ENCODE data around the gene RASGEF1C.
"Not testable (repeated sequence)": the region's sequence is repeated elsewhere in the genome, so short reads cannot be mapped to it uniquely, and the experiment has no call there.

The RASGEF1C gene

GRCh38 chr5:180210961-180211760 lies 2.1 kb upstream of the RASGEF1C start:
- no peak for DNase-seq

GRCh38 chr5:180210077-180210476 lies 1.1 kb upstream of the RASGEF1C start:
- not testable (repeated sequence) for DNase-seq

DNA sequence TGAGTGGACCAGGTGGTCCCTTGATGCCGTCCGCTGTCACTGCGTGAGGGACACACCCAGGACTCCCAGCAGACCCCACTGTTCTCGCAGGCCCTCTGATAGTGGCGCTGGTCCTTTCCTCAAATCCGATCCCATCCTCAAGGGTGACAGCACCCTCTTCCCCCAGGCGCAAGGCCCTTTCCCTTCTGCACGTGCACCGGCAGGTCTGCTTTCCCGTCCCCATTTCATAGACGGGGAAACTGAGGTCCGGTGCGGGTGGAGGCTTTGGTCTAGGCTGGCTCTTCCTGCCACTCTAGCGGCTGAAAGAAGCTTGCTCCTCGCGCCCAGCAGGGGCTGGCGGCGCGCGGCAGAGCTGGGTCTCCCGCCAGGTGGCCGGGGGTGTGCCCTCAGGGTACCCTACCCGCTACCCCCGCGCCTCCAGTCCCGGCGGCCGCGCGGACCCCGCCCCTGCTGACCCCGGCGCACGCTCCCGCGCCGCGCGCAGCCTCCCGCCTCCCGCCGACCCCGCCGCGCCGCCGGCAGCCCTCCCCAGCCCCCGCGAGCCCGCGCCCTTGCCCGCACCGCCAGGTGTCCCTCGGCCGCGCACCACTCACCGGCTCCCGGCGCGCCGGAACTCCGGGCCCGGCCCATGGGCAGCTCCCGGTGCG lies 453 bp downstream of the RASGEF1C start:
- DNase-seq: peak; percentile 44

- DNase-seq: no peak
Measured at GRCh38 chr5:180208038-180208434, 975 bp downstream of the RASGEF1C start.

- DNase-seq: no peak
Measured at GRCh38 chr5:180207593-180207992, 1.4 kb downstream of the RASGEF1C start.

DNA sequence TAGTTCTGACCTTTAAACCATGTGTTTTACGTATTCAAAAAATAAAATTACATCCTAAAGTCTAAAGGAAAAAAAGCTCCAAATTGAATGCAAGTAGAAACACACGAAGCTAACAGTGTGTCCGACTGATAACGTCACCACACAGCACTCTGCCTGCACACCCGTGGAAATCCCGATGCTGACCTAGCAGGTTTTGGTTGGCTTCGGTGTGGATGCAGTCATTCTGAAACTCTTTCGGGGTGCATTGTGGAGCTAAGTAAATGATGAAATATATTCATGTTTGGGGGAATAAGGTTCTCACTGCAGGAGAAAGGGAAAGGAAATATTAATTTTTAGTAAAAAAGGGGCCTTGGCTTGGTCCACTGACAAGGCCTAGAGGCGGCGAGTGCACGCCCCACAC lies 2.0 kb downstream of the RASGEF1C start:
- DNase-seq: no peak

DNA sequence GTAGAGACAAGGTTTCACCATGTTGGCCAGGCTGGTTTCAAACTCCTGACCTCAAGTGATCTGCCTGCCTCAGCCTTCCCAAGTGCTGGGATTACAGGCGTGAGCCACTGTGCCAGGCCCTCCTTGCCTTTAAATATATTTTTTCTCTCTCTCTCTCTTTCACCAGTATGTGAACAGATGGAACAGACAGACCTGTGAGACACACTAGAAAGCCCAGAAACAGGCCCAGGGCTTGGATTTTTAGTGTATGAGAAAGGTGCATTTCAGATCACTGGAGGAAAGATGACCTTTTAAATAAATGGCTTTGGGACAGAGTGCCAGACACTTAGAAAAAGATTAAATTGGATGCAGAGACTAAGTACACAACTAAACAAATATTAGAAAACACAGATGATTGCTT lies 3.1 kb downstream of the RASGEF1C start:
- no peak for DNase-seq

GRCh38 chr5:180204276-180204819 lies 4.7 kb downstream of the RASGEF1C start:
- no peak for DNase-seq

GRCh38 chr5:180202939-180203573 lies 6.0 kb downstream of the RASGEF1C start:
- DNase-seq: no peak

GRCh38 chr5:180201051-180201987 lies 7.7 kb downstream of the RASGEF1C start:
- DNase-seq: peak; percentile 35

- no peak for DNase-seq
Measured at GRCh38 chr5:180199390-180199789, 9.6 kb downstream of the RASGEF1C start.

GRCh38 chr5:180198208-180198607 lies 10.8 kb downstream of the RASGEF1C start:
- no peak for DNase-seq

- no peak for DNase-seq
Measured at GRCh38 chr5:180197016-180197702, 11.9 kb downstream of the RASGEF1C start.

DNA sequence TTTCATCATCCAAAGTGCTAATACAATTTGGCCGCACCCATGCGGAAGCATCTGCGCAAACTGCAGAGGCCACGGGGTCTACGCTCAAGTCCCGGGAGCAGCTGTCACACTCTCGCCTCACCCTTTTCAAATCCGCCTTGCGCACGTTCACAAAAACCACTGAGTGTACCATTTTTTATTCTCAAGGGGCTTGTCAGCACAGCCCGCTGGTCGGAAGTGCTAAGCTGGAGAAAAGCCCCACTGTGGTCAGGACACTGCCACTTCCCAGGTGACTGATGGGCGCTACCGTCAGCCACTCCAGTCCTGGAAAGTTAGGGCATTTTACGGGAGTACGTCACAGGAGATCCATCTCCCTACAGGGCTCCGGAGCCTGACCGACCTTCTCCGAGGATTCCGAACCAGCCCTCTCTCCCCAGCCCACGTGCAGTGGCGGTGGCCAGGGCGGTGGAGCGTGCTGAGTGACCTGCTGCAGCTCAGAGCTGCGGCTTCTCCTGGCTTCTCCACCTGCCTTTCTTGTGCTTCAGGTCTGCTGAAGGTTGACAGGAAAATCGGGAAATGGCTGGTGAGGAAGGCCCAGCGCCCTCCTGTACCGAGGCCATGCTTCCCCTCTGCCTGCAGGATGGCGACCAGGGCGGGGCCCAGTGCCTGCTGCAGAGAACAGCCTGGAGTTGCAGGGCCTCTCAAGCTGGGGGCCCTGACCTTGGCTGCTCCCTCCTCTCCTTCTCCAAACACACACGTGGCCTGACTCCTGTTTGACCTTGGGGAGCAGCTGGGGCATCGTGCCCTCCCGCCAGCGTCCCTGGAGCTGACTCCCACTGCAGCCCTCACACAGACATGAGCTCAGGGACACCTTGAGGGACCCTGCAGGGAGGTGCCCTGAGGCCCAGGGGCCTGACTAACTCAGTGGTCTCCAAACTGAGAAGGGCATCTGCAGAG lies 14.3 kb downstream of the RASGEF1C start:
- DNase-seq: no peak

DNA sequence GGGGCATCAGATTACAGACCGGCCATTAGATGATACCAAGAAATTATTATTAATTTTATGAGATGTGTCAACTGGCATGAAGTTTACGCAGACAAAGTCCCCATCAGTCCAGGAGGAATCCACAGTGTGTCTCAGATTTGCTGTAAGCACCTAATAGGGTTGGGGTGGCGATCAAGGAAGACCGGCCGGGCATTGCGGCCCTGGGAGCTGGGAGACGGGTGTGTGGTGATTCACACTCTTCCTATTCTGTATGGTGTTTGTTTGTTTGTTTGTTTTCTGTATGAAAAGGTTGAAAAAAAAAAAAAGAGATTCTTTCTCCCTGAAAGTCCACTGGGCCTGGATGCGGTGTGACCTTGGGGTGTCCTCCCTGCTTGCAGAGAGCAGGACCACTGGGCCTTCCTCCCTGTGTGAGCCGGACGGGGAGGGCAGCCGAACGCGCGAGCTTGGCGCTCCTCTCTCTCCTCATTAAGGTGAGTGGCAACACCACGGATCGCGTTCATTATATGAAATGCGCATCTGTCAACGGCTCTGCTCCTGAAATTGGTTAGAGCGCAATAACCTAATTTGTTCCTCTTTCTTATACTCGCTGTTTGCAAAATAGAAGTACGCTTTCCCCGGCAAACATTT lies 15.1 kb downstream of the RASGEF1C start:
- no peak for DNase-seq

DNA sequence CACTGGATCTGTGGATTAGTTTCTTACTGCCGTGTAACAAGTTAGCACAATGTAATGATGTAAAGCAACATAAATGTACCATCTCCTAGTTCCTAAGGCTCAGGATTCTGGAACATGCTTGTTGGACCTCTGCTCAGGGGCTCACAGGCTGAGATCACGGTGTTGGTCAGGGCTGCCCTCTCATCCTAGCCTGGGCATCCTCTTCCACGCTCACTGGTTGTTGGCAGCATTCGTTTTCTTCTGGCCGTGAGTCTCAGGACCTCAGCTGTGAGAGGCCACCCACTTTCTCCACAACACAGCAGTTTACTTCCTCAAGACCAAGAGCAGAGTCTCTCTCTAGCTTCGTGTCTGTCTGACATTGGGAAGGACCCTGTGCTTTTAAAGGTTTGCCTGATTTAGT lies 17.3 kb downstream of the RASGEF1C start:
- DNase-seq: no peak

DNA sequence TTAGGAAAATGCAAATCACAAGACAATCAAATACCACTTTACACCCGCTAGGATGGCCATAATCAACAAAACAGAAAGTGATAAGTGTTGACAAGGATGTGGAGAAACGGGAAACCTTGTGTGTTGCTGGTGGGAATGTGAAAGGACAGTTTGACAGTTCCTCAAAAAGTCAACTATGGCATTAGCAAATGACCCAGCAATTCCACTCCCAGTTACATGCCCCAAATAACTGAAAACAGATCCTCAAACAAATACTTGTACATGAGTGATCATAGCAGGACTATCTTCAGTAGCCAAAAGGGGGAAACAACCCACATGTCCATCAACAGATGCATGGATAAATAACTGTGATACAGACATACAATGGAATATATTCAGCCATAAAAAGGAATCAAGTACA lies 21.2 kb downstream of the RASGEF1C start:
- no peak for DNase-seq

GRCh38 chr5:180180846-180181245 lies 28.2 kb downstream of the RASGEF1C start:
- no peak for DNase-seq

- no peak for DNase-seq
Measured at GRCh38 chr5:180180421-180180820, 28.6 kb downstream of the RASGEF1C start.

Data from hematopoietic multipotent progenitor cell treated with erythropoietin and hydrocortisone succinate and interleukin-3 and kit ligand, for 6 days (in vitro differentiated cells).